ENCODE measurements around the gene GLG1. TPM values are rescaled to one million over a fixed set of nuclear protein-coding genes. Genes with fewer than 3 reads are reported as not detected.
A peak's percentile ranks its signal among the peaks of the same experiment; 100 is the strongest.

Gene GLG1
- polyA plus RNA-seq, 2 of the 4 experiments (the other 2 are of a cell fraction) = 51.9 to 90.6 TPM

DNA sequence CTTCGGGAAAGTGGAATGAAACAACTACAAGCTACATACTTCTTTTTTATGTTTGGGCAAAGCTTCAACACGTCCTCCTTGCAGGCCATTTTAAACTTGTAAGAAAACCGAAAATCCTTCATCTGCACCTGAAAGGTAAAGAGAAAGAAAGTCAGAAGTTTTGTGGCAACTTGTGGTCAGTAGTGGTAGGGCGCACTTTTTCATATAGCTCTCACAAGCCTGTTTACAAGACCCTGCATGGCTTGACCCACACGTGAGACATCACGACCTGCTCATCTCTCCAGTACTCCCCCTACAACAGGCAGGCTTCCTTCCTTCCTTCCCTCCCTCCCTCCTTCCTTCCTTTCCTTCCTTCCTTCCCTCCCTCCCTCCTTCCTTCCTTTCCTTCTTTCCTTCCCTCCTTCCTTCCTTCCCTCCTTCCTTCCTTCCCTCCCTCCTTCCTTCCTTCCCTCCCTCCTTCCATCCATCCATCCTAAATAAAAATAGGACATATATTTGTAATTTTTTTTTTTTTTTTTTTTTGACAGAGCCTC lies 136.9 kb downstream of the GLG1 start:
- DNase-seq (ENCODE audit: low read depth in 1 of 2, low spot score in 1 of 2) = no peak
- Histone ChIP-seq H3K4me3 (no peak overlapping the region), H3K4me1 (no peaks in the 10 kb centered on the region), H3K27ac (no peak overlapping the region), H3K9me3 (no peaks in the 10 kb centered on the region), H3K4me2 (no peak overlapping the region)
- CTCF ChIA-PET = interaction anchor here (0.6 to 1.6 kb wide), 2 partner anchors 14 to 15 kb away, joined by 3 to 5 read pairs; no protein-coding TSS in a partner anchor
- 78% methylated on average over 6 of the region's 6 CpGs for WGBS (ENCODE audit: missing lambda C conversion rate)
- ATAC-seq = peak in 1 of 2 experiments; percentile 44; a peak in 2 of 6 replicates
- POLR2A ChIA-PET = no interaction called here
- FAIRE-seq = no peak
- no peak for TF ChIP-seq POLR2A (IDR thresholded peaks at IDR 0.05; ENCODE audit: low read length)
- TF ChIP-seq, protein P1, sequence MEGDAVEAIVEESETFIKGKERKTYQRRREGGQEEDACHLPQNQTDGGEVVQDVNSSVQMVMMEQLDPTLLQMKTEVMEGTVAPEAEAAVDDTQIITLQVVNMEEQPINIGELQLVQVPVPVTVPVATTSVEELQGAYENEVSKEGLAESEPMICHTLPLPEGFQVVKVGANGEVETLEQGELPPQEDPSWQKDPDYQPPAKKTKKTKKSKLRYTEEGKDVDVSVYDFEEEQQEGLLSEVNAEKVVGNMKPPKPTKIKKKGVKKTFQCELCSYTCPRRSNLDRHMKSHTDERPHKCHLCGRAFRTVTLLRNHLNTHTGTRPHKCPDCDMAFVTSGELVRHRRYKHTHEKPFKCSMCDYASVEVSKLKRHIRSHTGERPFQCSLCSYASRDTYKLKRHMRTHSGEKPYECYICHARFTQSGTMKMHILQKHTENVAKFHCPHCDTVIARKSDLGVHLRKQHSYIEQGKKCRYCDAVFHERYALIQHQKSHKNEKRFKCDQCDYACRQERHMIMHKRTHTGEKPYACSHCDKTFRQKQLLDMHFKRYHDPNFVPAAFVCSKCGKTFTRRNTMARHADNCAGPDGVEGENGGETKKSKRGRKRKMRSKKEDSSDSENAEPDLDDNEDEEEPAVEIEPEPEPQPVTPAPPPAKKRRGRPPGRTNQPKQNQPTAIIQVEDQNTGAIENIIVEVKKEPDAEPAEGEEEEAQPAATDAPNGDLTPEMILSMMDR (IDR thresholded peaks at IDR 0.05) = no peak
- TF ChIP-seq RFX5 (IDR thresholded peaks at IDR 0.05) = no peak
- TF ChIP-seq FOSB (CRISPR knock-in tag; IDR thresholded peaks at IDR 0.05) = no peak
- TF ChIP-seq HDAC2 (IDR thresholded peaks at IDR 0.05) = no peak
- no peak for TF ChIP-seq NPAS2 (CRISPR knock-in tag; IDR thresholded peaks at IDR 0.05; ENCODE audit: borderline replicate concordance)
- TF ChIP-seq EHF (CRISPR knock-in tag; IDR thresholded peaks at IDR 0.05) = no peak
- TF ChIP-seq MYC (IDR thresholded peaks at IDR 0.05; ENCODE audit: borderline replicate concordance, low read length) = no peak
- no peak for TF ChIP-seq KDM5A (IDR thresholded peaks at IDR 0.05)
- TF ChIP-seq RCOR1 (IDR thresholded peaks at IDR 0.05; ENCODE audit: low read depth, low read length) = no peak
- TF ChIP-seq, protein P2, sequence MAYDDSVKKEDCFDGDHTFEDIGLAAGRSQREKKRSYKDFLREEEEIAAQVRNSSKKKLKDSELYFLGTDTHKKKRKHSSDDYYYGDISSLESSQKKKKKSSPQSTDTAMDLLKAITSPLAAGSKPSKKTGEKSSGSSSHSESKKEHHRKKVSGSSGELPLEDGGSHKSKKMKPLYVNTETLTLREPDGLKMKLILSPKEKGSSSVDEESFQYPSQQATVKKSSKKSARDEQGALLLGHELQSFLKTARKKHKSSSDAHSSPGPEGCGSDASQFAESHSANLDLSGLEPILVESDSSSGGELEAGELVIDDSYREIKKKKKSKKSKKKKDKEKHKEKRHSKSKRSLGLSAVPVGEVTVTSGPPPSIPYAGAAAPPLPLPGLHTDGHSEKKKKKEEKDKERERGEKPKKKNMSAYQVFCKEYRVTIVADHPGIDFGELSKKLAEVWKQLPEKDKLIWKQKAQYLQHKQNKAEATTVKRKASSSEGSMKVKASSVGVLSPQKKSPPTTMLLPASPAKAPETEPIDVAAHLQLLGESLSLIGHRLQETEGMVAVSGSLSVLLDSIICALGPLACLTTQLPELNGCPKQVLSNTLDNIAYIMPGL (CRISPR knock-in tag; IDR thresholded peaks at IDR 0.05; ENCODE audit: borderline replicate concordance) = no peak
- TF ChIP-seq HEYL (CRISPR knock-in tag; IDR thresholded peaks at IDR 0.05) = no peak
- no peak for TF ChIP-seq CBX8 (IDR thresholded peaks at IDR 0.05)
- no peak for TF ChIP-seq SREBF2 (IDR thresholded peaks at IDR 0.05)
- no peak for TF ChIP-seq ZFP36 (IDR thresholded peaks at IDR 0.05; ENCODE audit: borderline replicate concordance, partially characterized antibody)

DNA sequence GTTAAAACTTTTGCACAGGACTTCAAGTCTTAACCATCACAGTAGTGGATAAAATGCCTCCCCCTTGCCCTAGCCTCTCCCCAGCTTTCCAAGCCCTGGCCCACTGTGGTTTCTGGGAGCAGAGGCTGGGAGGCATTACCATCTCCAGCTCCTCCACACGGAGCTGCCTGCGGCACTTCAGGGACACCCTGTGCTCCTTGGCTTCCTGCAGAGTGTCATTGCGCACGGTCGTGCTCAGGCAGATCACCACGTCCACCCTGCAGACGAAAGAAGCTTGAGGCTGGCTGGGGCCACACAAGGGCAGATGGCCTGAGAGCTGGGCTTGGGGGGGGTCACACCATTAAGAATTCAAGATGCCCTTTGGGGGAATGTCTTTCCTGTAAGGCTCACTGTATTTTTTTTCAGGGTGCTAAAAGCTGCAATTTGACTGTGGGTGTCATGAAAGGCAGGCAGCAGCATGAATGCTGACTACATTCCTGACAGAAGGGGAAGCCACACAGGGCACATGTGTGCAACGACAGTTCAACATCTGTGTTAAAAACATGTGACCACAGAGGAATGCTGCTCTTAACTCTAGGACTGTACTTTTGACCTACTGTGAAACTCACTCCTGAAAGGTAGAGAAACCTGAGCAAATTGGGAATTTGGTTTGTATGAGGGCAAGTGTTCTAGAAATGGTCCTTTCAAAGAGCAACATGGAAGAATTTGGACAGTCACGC lies 137.9 kb downstream of the GLG1 start:
- WGBS (ENCODE audit: missing lambda C conversion rate) = 93% methylated on average over 9 of the region's 9 CpGs
- CTCF ChIA-PET = interaction anchor here (1.5 to 1.6 kb wide), 2 partner anchors 14 to 26 kb away, joined by 3 to 5 read pairs; no protein-coding TSS in a partner anchor
- H3K4me2 ChIP-seq = no peak overlapping the region
- no peak for FAIRE-seq
- 0 out of 6 replicates have a peak, but pooled peaks of 1 of the 2 experiments have one; percentile 13 for ATAC-seq
- H3K9me3 ChIP-seq = no peaks in the 10 kb centered on the region
- POLR2A ChIA-PET = no interaction called here
- DNase-seq (ENCODE audit: low read depth in 1 of 2, low spot score in 1 of 2) = no peak
- no peak overlapping the region for H3K27ac ChIP-seq
- no peak overlapping the region for H3K4me3 ChIP-seq
- no peaks in the 10 kb centered on the region for H3K4me1 ChIP-seq
- TF ChIP-seq PHF8 (IDR thresholded peaks at IDR 0.05; ENCODE audit: borderline replicate concordance, low read depth) (no peak), NPAS2 (CRISPR knock-in tag; IDR thresholded peaks at IDR 0.05; ENCODE audit: borderline replicate concordance) (no peak), RNF2 (IDR thresholded peaks at IDR 0.05; ENCODE audit: borderline replicate concordance, low read depth) (no peak), HOXB5 (CRISPR knock-in tag; IDR thresholded peaks at IDR 0.05) (no peak), MAZ (IDR thresholded peaks at IDR 0.05; ENCODE audit: borderline replicate concordance, low read depth, low read length) (no peak), RARB (CRISPR knock-in tag; IDR thresholded peaks at IDR 0.05) (no peak), KDM5A (IDR thresholded peaks at IDR 0.05) (no peak), EP300 (IDR thresholded peaks at IDR 0.05) (no peak), EHF (CRISPR knock-in tag; IDR thresholded peaks at IDR 0.05) (no peak), ZFP36 (IDR thresholded peaks at IDR 0.05; ENCODE audit: borderline replicate concordance, partially characterized antibody) (no peak), TFCP2L1 (CRISPR knock-in tag; IDR thresholded peaks at IDR 0.05) (no peak), CBX2 (IDR thresholded peaks at IDR 0.05; ENCODE audit: borderline replicate concordance, low read depth) (no peak), ZNF302 (CRISPR knock-in tag; IDR thresholded peaks at IDR 0.05) (no peak)
- TF ChIP-seq, protein P3, sequence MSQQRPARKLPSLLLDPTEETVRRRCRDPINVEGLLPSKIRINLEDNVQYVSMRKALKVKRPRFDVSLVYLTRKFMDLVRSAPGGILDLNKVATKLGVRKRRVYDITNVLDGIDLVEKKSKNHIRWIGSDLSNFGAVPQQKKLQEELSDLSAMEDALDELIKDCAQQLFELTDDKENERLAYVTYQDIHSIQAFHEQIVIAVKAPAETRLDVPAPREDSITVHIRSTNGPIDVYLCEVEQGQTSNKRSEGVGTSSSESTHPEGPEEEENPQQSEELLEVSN (IDR thresholded peaks at IDR 0.05; ENCODE audit: borderline replicate concordance, low read depth) = no peak
- TF ChIP-seq, protein P2 (CRISPR knock-in tag; IDR thresholded peaks at IDR 0.05; ENCODE audit: borderline replicate concordance) = no peak
- TF ChIP-seq, protein P4, sequence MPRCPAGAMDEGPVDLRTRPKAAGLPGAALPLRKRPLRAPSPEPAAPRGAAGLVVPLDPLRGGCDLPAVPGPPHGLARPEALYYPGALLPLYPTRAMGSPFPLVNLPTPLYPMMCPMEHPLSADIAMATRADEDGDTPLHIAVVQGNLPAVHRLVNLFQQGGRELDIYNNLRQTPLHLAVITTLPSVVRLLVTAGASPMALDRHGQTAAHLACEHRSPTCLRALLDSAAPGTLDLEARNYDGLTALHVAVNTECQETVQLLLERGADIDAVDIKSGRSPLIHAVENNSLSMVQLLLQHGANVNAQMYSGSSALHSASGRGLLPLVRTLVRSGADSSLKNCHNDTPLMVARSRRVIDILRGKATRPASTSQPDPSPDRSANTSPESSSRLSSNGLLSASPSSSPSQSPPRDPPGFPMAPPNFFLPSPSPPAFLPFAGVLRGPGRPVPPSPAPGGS (IDR thresholded peaks at IDR 0.05) = no peak
- TF ChIP-seq, protein P5, sequence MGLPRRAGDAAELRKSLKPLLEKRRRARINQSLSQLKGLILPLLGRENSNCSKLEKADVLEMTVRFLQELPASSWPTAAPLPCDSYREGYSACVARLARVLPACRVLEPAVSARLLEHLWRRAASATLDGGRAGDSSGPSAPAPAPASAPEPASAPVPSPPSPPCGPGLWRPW (IDR thresholded peaks at IDR 0.05) = no peak

All from A549 (cell line).